Measurements from ENCODE around the gene CHMP3. TPM values are rescaled to one million over a fixed set of nuclear protein-coding genes. Genes with fewer than 3 reads are reported as not detected.

CHMP3 gene
- total and polyA plus RNA-seq, 2 of the 8 experiments (the other 6 are each of a cell fraction or from before 2014, with no cell fraction given), result 11.7 to 21.9 TPM

DNA sequence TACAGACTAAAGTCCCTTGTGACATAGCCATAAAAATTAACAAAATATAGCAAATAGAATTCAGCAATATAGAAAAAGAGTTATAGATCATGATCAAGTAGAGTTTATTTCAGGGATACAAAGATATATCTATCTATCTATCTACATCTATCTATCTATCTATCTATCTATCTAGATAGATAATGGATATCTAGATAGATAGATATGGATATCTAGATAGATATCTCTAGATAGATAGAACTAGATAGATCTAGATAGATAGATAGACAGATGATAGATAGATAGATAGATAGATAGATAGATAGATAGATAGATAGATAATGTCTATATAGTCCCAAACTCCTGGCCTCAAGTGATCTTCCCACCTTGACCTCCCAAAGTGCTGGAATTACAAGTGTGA is 17.3 kb upstream of the CHMP3 start:
- H3K36me3 ChIP-seq (ENCODE audit: control insufficient read depth in 2 of 4, insufficient read depth in 4 of 4, low read length in 3 of 4), result no peaks in the 10 kb centered on the region
- H3K14ac ChIP-seq (ENCODE audit: insufficient read length), result no peak overlapping the region
- CTCF ChIA-PET (ENCODE audit: partially characterized antibody), result no interaction called here
- H3K27ac ChIP-seq (ENCODE audit: low read depth, low read length), result no peak overlapping the region
- no peak overlapping the region for H2BK20ac ChIP-seq (ENCODE audit: low read length)
- H3K23me2 ChIP-seq (ENCODE audit: low read depth, low read length), result no peaks in the 10 kb centered on the region; the same call in 1 of the 2 replicates
- no peaks in the 10 kb centered on the region for H3K79me1 ChIP-seq (ENCODE audit: low read depth, low read length)
- H4K8ac ChIP-seq (ENCODE audit: extremely low read depth, insufficient read depth, low read length), result no peak overlapping the region
- H2BK12ac ChIP-seq (ENCODE audit: low read depth, low read length), result no peak overlapping the region
- no peak overlapping the region for H3K56ac ChIP-seq (replicated peaks; ENCODE audit: insufficient read length, low read depth, low read length)
- H4K91ac ChIP-seq (replicated peaks; ENCODE audit: insufficient read length, low read length), result no peak overlapping the region
- no peak overlapping the region for H3K23ac ChIP-seq (ENCODE audit: insufficient read length)
- no peak for DNase-seq (ENCODE audit: low read depth in 1 of 2, low spot score in 2 of 2)
- no peak overlapping the region for H4K5ac ChIP-seq (ENCODE audit: insufficient read length, low read depth, low read length)
- H3K4me1 ChIP-seq (replicated peaks in 1 of 4; ENCODE audit: control insufficient read depth in 3 of 4, insufficient read depth in 4 of 4, low read length in 3 of 4), result no peaks in the 10 kb centered on the region
- no peak overlapping the region for H2BK15ac ChIP-seq (ENCODE audit: low read length)
- H2AK5ac ChIP-seq (ENCODE audit: low read depth, low read length), result no peak overlapping the region
- H2AFZ ChIP-seq (ENCODE audit: low read length), result no peak overlapping the region
- H3K27me3 ChIP-seq (replicated peaks in 1 of 4; ENCODE audit: control insufficient read depth in 3 of 4, extremely low read depth in 1 of 4, insufficient read depth in 3 of 4, low read length in 3 of 4), result peaks cover 0 to 2% (median 0%) of the 10 kb centered on the region in 4 experiments; a peak in 1 of 7 replicates
- no peak overlapping the region for H2BK120ac ChIP-seq (replicated peaks; ENCODE audit: low read depth, low read length)
- no peak for FAIRE-seq
- H2BK5ac ChIP-seq (ENCODE audit: low read depth, low read length), result no peak overlapping the region
- no peaks in the 10 kb centered on the region for H4K20me1 ChIP-seq (replicated peaks in 1 of 2; ENCODE audit: control insufficient read depth in 1 of 2, insufficient read depth in 2 of 2, low read length in 2 of 2)
- no peak overlapping the region for H3K4me3 ChIP-seq (ENCODE audit: extremely low read depth in 1 of 4, insufficient read depth in 2 of 4, low read depth in 3 of 4, low read length in 4 of 4)
- POLR2A ChIA-PET (ENCODE audit: partially characterized antibody), result no interaction called here
- H3K4me2 ChIP-seq (ENCODE audit: insufficient read depth in 1 of 2, low read depth in 2 of 2, low read length in 2 of 2), result no peak overlapping the region
- no peak overlapping the region for H3K4ac ChIP-seq (replicated peaks; ENCODE audit: insufficient read length, low read depth, low read length)
- no peak overlapping the region for H3K18ac ChIP-seq (ENCODE audit: extremely low read depth, low read length)
- no peak overlapping the region for H3K9ac ChIP-seq (replicated peaks in 1 of 4; ENCODE audit: extremely low read depth in 1 of 4, low read depth in 3 of 4, low read length in 3 of 4)
- H3K9me3 ChIP-seq (ENCODE audit: insufficient read depth in 2 of 2, low read depth in 1 of 2, low read length in 1 of 2), result no peaks in the 10 kb centered on the region
- no peaks in the 10 kb centered on the region for H3K79me2 ChIP-seq (ENCODE audit: control insufficient read depth in 1 of 2, insufficient read depth in 2 of 2, low read length in 2 of 2)
- TF ChIP-seq ASH2L (IDR thresholded peaks at IDR 0.05; ENCODE audit: low read length) (no peak), SP1 (IDR thresholded peaks at IDR 0.05; ENCODE audit: low read depth, low read length) (no peak), SRF (IDR thresholded peaks at IDR 0.05; ENCODE audit: low read depth, low read length) (no peak), KDM5A (IDR thresholded peaks at IDR 0.05; ENCODE audit: low read length) (no peak), EZH2 (IDR thresholded peaks at IDR 0.05; ENCODE audit: low read depth, low read length, severe bottlenecking) (no peak), JUN (IDR thresholded peaks at IDR 0.05; ENCODE audit: low read depth, low read length) (no peak), SP2 (IDR thresholded peaks at IDR 0.05; ENCODE audit: low read length) (no peak), CHD2 (IDR thresholded peaks at IDR 0.05; ENCODE audit: low read length) (no peak), EP300 (IDR thresholded peaks at IDR 0.05; ENCODE audit: borderline replicate concordance in 1 of 2, low read depth in 2 of 2, low read length in 2 of 2) (no peak), BRCA1 (IDR thresholded peaks at IDR 0.05; ENCODE audit: low read depth, low read length) (no peak), CTBP2 (IDR thresholded peaks at IDR 0.05; ENCODE audit: borderline replicate concordance, insufficient read depth, insufficient read length, low read length) (no peak), SP4 (IDR thresholded peaks at IDR 0.05; ENCODE audit: low read length) (no peak), RXRA (IDR thresholded peaks at IDR 0.05; ENCODE audit: insufficient read depth, low read depth, low read length) (no peak)
- TF ChIP-seq, protein P1, sequence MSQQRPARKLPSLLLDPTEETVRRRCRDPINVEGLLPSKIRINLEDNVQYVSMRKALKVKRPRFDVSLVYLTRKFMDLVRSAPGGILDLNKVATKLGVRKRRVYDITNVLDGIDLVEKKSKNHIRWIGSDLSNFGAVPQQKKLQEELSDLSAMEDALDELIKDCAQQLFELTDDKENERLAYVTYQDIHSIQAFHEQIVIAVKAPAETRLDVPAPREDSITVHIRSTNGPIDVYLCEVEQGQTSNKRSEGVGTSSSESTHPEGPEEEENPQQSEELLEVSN (IDR thresholded peaks at IDR 0.05), result no peak

Data from H1 (cell line).